Activated CD8-positive, alpha-beta T cell treated with anti-CD3 and anti-CD28 coated beads for 36 hours (primary cell): Measurements from ENCODE around the gene EYA4. TPM values are rescaled to one million over a fixed set of nuclear protein-coding genes. Genes with fewer than 3 reads are reported as not detected.

Experiments
- ATAC-seq: fragments of 200-7000 bp; cut with Tn5 transposase; one replicate; pipeline ENCODE4 v1.10.0; 2021; ENCODE audit warnings: mild to moderate bottlenecking, moderate library complexity
- CTCF ChIA-PET: fragments of 350-600 bp; sonication (Branson Sonifier 250); formaldehyde crosslinking; loops from one replicate; lab custom pipeline; 2021; ENCODE audit warnings: antibody characterized with exemption; lab: Charles Lee
- POLR2A ChIA-PET: fragments of 350-600 bp; sonication (Branson Sonifier 250); formaldehyde crosslinking; loops from one replicate; lab custom pipeline; 2021; ENCODE audit warnings: antibody characterized with exemption; lab: Charles Lee
- DNase-seq: peaks from one replicate; pipeline ENCODE4 v3.0.0-alpha.2; 2020
- H3K27ac Mint-ChIP-seq: one replicate; pipeline ENCODE4 v1.8.0; 2021; ENCODE audit warnings: mild to moderate bottlenecking, mixed read lengths
- H3K27me3 Mint-ChIP-seq: one replicate; pipeline ENCODE4 v1.8.0; 2021; ENCODE audit warnings: mixed read lengths
- H3K36me3 Mint-ChIP-seq: one replicate; pipeline ENCODE4 v1.8.0; 2021; ENCODE audit warnings: low read depth, mixed read lengths
- H3K4me1 Mint-ChIP-seq: one replicate; pipeline ENCODE4 v1.8.0; 2021; ENCODE audit warnings: low read depth, mixed read lengths
- H3K4me3 Mint-ChIP-seq: one replicate; pipeline ENCODE4 v1.8.0; 2021; ENCODE audit warnings: mild to moderate bottlenecking, moderate library complexity, mixed read lengths
- H3K9me3 Mint-ChIP-seq: one replicate; pipeline ENCODE4 v1.8.0; 2021; ENCODE audit warnings: mixed read lengths
- intact Hi-C: fragments of 100-400 bp; cut with micrococcal nuclease; formaldehyde crosslinking; loops from one replicate; pipeline ENCODE4 v1.10.0; 2022
- total RNA-seq, 2 experiments: library from RNA; stranded (reverse); gene quantifications; one replicate each; pipeline ENCODE4 v1.2.3, GENCODE V29; 2021
- TF ChIP-seq, protein P1 (sequence below): fragments of 200-600 bp; IDR thresholded peaks from one replicate; pipeline ENCODE4 v1.8.0; 2022; ENCODE audit warnings: antibody characterized with exemption, mild to moderate bottlenecking

The EYA4 gene
- total RNA-seq, 2 experiments from 2014 or later = not detected

DNA sequence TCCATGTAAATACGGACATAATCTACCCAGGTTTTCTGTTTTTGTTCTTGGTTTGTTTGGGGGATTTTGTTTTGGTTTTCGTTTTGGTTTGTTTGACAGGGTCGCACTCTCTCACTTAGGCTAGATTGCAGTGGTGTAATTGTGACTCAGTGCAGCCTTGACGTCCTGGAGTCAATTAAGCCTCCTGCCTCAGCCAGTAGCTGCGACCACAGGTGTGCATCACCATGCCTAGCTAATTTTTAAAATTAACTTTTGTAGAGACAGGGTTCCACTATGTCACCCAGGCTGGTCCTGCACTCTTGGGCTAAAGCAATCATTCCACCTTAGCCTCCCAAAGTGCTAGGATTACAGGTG, 37.8 kb upstream of the EYA4 start:
- H3K36me3 Mint-ChIP-seq = no peaks in the 10 kb centered on the region
- TF ChIP-seq, protein P1, sequence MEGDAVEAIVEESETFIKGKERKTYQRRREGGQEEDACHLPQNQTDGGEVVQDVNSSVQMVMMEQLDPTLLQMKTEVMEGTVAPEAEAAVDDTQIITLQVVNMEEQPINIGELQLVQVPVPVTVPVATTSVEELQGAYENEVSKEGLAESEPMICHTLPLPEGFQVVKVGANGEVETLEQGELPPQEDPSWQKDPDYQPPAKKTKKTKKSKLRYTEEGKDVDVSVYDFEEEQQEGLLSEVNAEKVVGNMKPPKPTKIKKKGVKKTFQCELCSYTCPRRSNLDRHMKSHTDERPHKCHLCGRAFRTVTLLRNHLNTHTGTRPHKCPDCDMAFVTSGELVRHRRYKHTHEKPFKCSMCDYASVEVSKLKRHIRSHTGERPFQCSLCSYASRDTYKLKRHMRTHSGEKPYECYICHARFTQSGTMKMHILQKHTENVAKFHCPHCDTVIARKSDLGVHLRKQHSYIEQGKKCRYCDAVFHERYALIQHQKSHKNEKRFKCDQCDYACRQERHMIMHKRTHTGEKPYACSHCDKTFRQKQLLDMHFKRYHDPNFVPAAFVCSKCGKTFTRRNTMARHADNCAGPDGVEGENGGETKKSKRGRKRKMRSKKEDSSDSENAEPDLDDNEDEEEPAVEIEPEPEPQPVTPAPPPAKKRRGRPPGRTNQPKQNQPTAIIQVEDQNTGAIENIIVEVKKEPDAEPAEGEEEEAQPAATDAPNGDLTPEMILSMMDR = no peak
- ChIA-PET POLR2A (no interaction called here), CTCF (no interaction called here)
- H3K27me3 Mint-ChIP-seq = no peaks in the 10 kb centered on the region
- no peak overlapping the region for H3K27ac Mint-ChIP-seq
- no peak overlapping the region for H3K4me3 Mint-ChIP-seq
- no peaks in the 10 kb centered on the region for H3K9me3 Mint-ChIP-seq
- no peaks in the 10 kb centered on the region for H3K4me1 Mint-ChIP-seq
- ATAC-seq (no peak), DNase-seq (no peak)
- intact Hi-C loops = no loop called here

DNA sequence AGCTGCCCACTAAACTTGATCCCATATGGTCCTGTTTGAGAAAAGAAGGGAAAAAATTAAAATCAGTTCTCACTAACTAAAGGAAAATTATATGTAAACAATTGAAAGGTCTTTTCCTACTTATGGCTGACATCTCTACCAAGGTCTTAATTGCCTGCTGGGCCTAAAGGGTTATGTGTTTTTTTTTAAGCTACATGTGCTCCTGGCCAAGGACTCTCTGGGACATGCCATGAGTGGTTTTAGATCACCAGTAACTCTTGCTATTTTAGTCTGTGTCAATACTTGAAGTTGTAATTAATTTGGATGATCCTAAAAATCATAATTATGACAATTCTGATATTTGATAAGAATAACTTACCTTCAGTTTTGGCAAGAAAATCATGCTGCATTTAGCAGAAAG, 35.9 kb upstream of the EYA4 start:
- Mint-ChIP-seq H3K4me1 (no peaks in the 10 kb centered on the region), H3K27ac (no peak overlapping the region), H3K27me3 (no peaks in the 10 kb centered on the region), H3K4me3 (no peak overlapping the region), H3K9me3 (peaks cover 2% of the 10 kb centered on the region), H3K36me3 (no peaks in the 10 kb centered on the region)
- intact Hi-C loops = no loop called here
- no peak for ATAC-seq
- ChIA-PET CTCF (no interaction called here), POLR2A (no interaction called here)
- DNase-seq = no peak
- TF ChIP-seq, protein P1 = no peak

DNA sequence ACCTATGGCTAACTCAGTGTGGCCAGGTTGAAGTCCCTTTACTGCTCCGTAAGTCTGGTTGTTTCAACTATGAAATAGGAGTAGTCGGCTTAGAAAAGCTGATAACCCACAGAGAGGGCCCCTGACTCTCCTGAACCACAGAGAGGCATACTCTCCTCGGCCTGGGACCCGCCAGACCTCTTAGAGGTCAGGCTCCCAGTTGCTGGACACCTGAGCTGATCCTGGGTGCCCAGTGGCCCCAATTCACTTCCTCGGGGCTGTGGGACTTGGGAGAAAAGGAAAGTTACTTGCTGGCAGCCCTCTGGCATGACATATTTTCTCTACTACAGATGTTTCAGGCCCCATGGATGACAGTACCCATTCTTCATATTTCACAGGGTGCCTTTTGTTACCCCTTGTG, 34.2 kb upstream of the EYA4 start:
- Mint-ChIP-seq H3K9me3 (peaks cover 2% of the 10 kb centered on the region), H3K4me3 (no peak overlapping the region), H3K36me3 (no peaks in the 10 kb centered on the region), H3K27ac (no peak overlapping the region), H3K27me3 (peaks cover 1% of the 10 kb centered on the region), H3K4me1 (no peaks in the 10 kb centered on the region)
- TF ChIP-seq, protein P1 = no peak
- POLR2A ChIA-PET = no interaction called here
- ATAC-seq (no peak), DNase-seq (no peak)
- CTCF ChIA-PET = interaction anchor here (0.7 kb wide), 1 partner anchor 13 kb away, joined by 3 read pairs; no protein-coding TSS in a partner anchor
- intact Hi-C loops = no loop called here

DNA sequence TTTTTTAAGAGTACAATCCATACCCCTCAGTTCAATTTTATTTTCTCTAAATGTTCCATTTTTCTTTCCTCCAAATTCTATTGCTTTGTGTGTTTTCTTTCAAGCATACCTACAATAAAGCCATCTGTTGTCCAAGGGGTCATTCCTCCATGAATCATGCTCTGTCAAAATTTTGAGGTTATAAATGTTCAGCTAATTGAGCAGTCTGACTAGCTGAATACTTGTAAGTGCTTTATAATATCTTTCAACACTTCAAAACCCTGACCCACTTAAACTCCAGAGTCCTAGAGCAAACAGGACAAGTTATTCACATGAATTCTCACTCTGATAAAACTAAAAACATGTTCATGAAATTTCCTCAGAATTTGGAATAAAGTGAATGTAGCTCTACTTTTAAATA, 33.4 kb upstream of the EYA4 start:
- Mint-ChIP-seq H3K27me3 (peaks cover 1% of the 10 kb centered on the region), H3K9me3 (peaks cover 2% of the 10 kb centered on the region), H3K4me1 (no peaks in the 10 kb centered on the region), H3K4me3 (no peak overlapping the region), H3K27ac (no peak overlapping the region), H3K36me3 (no peaks in the 10 kb centered on the region)
- ATAC-seq = no peak
- TF ChIP-seq, protein P1 = no peak
- no peak for DNase-seq
- POLR2A ChIA-PET = no interaction called here
- intact Hi-C loops = no loop called here
- CTCF ChIA-PET = interaction anchor here (0.7 kb wide), 1 partner anchor 13 kb away, joined by 3 read pairs; no protein-coding TSS in a partner anchor

DNA sequence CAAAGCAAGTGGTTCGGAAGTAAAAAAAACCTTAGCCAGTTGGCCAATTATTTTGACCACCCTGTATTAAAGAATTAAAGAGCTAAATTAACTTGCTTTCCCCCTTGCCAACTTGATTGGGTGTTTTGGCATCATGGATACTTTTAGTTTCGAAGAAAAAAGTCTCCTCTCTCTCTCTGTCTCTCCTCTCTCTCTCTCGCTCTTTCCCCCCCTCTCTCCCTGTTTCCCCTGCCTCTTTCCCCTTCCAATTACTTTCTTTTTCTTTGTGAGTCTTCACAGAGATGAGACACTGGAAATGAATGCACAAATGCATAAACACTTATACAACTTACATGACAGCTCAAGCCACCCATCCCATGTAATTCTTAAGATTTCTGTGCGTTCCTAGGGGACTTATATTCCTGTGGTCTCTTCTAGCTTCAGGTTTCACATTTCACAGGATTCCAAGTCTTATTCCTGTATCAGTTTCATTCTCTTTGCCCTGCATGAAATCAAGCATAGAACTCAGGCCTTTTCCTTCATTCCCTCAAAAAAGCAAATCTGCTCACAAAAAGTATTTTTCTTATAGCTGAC, 32.9 kb upstream of the EYA4 start:
- Mint-ChIP-seq H3K27ac (no peak overlapping the region), H3K4me1 (no peaks in the 10 kb centered on the region), H3K4me3 (no peak overlapping the region), H3K9me3 (peaks cover 2% of the 10 kb centered on the region), H3K36me3 (no peaks in the 10 kb centered on the region), H3K27me3 (peaks cover 1% of the 10 kb centered on the region)
- DNase-seq (no peak), ATAC-seq (no peak)
- CTCF ChIA-PET = no interaction called here
- intact Hi-C loops = no loop called here
- TF ChIP-seq, protein P1 = no peak
- POLR2A ChIA-PET = no interaction called here
